ENCODE results near the gene UGT1A1. TPM values are rescaled to one million over a fixed set of nuclear protein-coding genes. Genes with fewer than 3 reads are reported as not detected.

Gene UGT1A1
- total and polyA plus RNA-seq, 2 donors (not counting 1 experiment from before 2014, with no cell fraction given), result not detected

DNA sequence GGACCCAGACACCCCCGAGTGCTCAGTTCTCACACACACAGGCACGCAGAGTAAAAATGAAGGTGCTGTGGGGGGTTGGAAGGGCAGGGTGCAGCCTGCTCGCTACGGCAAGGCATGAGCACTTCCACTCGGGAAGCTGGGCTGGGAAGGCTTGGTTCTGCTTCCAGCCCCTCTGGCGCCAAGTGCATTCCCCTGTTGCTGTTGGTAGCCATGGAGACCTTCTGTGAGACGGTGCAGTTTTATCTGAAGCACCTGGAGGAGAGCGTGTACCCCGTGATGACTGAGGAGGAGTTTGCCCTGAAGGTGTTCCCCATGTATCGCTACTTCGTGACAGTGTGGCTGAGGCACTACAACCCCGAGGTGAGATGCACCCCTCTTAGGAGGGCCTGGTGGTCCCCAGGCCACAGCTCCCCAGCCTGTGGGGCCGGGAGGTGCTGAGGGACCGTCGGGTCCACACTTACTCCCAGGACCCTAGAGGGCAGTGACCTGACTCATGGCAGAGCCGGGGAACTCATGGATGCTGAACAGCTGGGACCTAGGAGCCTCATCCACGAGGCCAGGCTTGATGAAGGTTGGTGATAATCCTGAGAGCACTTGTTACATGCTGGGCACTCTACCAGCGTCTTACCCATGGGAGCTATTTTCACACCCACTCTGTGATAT, 33.5 kb downstream of the UGT1A1 start:
- Mint-ChIP-seq H3K9me3 (ENCODE audit: insufficient read depth) (peaks cover 2% of the 10 kb centered on the region), H3K27ac (no peak overlapping the region), H3K27me3 (peaks cover 6% of the 10 kb centered on the region), H3K4me3 (no peak overlapping the region), H3K4me1 (no peaks in the 10 kb centered on the region)
- Histone ChIP-seq H3K36me3 (replicated peaks in 1 of 2; ENCODE audit: control extremely low read depth in 1 of 2, control insufficient read depth in 1 of 2, extremely low read depth in 1 of 2, insufficient read depth in 2 of 2, low read length in 1 of 2) (no peaks in the 10 kb centered on the region), H3K4me2 (replicated peaks; ENCODE audit: low read depth, low read length, poor library complexity, severe bottlenecking) (no peak overlapping the region), H3K79me2 (ENCODE audit: control insufficient read depth, insufficient read depth, low read length) (no peaks in the 10 kb centered on the region), H3K27me3 (replicated peaks in 1 of 4; ENCODE audit: control extremely low read depth in 1 of 4, control insufficient read depth in 3 of 4, insufficient read depth in 4 of 4, low read length in 3 of 4) (no peaks in the 10 kb centered on the region), H3K27ac (ENCODE audit: low read length in 2 of 2) (no peak overlapping the region), H3K9ac (ENCODE audit: low read length) (no peak overlapping the region), H2AFZ (ENCODE audit: insufficient read depth, low read depth, low read length, poor library complexity, severe bottlenecking) (no peak overlapping the region), H3K4me3 (ENCODE audit: control extremely low read depth in 1 of 5, extremely low read depth in 1 of 5, insufficient read depth in 1 of 5, low read depth in 2 of 5, low read length in 4 of 5) (no peak overlapping the region), H3K9me3 (ENCODE audit: control extremely low read depth in 1 of 3, control insufficient read depth in 2 of 3, insufficient read depth in 1 of 3, low read length in 2 of 3) (peaks cover 0 to 8% (median 0%) of the 10 kb centered on the region in 3 donors), H4K20me1 (ENCODE audit: control insufficient read depth, insufficient read depth, low read length, poor library complexity, severe bottlenecking) (no peaks in the 10 kb centered on the region), H3K4me1 (ENCODE audit: control insufficient read depth in 2 of 2, insufficient read depth in 2 of 2, low read length in 2 of 2) (no peaks in the 10 kb centered on the region)
- DNase-seq (no peak), ATAC-seq (ENCODE audit: low read depth) (no peak)
- ChIA-PET CTCF (no interaction called here), POLR2A (no interaction called here)
- TF ChIP-seq EZH2 (IDR thresholded peaks at IDR 0.05; ENCODE audit: borderline replicate concordance, insufficient read depth, low read depth, low read length, poor library complexity, severe bottlenecking), result no peak
- TF ChIP-seq, protein P1, sequence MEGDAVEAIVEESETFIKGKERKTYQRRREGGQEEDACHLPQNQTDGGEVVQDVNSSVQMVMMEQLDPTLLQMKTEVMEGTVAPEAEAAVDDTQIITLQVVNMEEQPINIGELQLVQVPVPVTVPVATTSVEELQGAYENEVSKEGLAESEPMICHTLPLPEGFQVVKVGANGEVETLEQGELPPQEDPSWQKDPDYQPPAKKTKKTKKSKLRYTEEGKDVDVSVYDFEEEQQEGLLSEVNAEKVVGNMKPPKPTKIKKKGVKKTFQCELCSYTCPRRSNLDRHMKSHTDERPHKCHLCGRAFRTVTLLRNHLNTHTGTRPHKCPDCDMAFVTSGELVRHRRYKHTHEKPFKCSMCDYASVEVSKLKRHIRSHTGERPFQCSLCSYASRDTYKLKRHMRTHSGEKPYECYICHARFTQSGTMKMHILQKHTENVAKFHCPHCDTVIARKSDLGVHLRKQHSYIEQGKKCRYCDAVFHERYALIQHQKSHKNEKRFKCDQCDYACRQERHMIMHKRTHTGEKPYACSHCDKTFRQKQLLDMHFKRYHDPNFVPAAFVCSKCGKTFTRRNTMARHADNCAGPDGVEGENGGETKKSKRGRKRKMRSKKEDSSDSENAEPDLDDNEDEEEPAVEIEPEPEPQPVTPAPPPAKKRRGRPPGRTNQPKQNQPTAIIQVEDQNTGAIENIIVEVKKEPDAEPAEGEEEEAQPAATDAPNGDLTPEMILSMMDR (IDR thresholded peaks at IDR 0.05), result no peak
- intact Hi-C loops (cut with micrococcal nuclease), result no loop called here
- WGBS (ENCODE audit: insufficient coverage), result 88% methylated on average over 15 of the region's 18 CpGs

DNA sequence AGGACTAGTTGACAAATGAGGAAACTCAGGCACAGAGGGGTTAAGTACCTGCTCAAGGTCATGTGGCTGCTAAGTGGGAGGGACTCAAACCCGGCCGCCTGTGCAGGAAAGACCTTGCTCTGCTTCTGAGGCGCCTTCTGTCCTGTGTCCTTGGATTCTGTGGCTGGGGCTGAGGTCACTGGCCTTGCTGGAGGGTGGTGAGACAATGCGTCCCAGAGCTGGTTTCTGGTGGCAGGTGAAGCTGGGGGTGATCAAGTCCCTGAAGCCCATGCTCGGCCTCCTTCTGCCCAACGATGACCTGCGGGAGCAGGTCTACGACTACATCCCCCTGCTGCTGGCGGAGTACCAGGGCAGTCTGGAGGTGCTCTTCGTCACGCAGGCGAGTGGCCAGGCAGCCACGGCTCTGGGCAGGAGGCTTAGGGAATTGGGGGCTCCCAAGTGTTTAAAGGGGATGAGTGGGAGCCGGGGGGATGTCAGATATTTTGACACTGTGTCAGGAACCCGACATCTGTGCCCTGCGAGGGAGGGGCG, 34.1 kb downstream of the UGT1A1 start:
- WGBS (ENCODE audit: insufficient coverage), result 89% methylated on average over 17 of the region's 17 CpGs
- Histone ChIP-seq H3K9me3 (ENCODE audit: control extremely low read depth in 1 of 3, control insufficient read depth in 2 of 3, insufficient read depth in 1 of 3, low read length in 2 of 3) (peaks cover 0 to 8% (median 0%) of the 10 kb centered on the region in 3 donors), H4K20me1 (ENCODE audit: control insufficient read depth, insufficient read depth, low read length, poor library complexity, severe bottlenecking) (no peaks in the 10 kb centered on the region), H3K36me3 (replicated peaks in 1 of 2; ENCODE audit: control extremely low read depth in 1 of 2, control insufficient read depth in 1 of 2, extremely low read depth in 1 of 2, insufficient read depth in 2 of 2, low read length in 1 of 2) (no peaks in the 10 kb centered on the region), H2AFZ (ENCODE audit: insufficient read depth, low read depth, low read length, poor library complexity, severe bottlenecking) (no peak overlapping the region), H3K27me3 (replicated peaks in 1 of 4; ENCODE audit: control extremely low read depth in 1 of 4, control insufficient read depth in 3 of 4, insufficient read depth in 4 of 4, low read length in 3 of 4) (no peaks in the 10 kb centered on the region), H3K27ac (ENCODE audit: low read length in 2 of 2) (no peak overlapping the region), H3K9ac (ENCODE audit: low read length) (no peak overlapping the region), H3K4me1 (ENCODE audit: control insufficient read depth in 2 of 2, insufficient read depth in 2 of 2, low read length in 2 of 2) (no peaks in the 10 kb centered on the region), H3K4me2 (replicated peaks; ENCODE audit: low read depth, low read length, poor library complexity, severe bottlenecking) (no peak overlapping the region), H3K4me3 (ENCODE audit: control extremely low read depth in 1 of 5, extremely low read depth in 1 of 5, insufficient read depth in 1 of 5, low read depth in 2 of 5, low read length in 4 of 5) (no peak overlapping the region), H3K79me2 (ENCODE audit: control insufficient read depth, insufficient read depth, low read length) (no peaks in the 10 kb centered on the region)
- no peak overlapping the region for H3K27ac Mint-ChIP-seq
- POLR2A ChIA-PET, result no interaction called here
- intact Hi-C loops (cut with micrococcal nuclease), result no loop called here
- H3K9me3 Mint-ChIP-seq (ENCODE audit: insufficient read depth), result peaks cover 2% of the 10 kb centered on the region
- no peak for DNase-seq
- H3K27me3 Mint-ChIP-seq, result peaks cover 4% of the 10 kb centered on the region
- CTCF ChIA-PET, result no interaction called here
- TF ChIP-seq EZH2 (IDR thresholded peaks at IDR 0.05; ENCODE audit: borderline replicate concordance, insufficient read depth, low read depth, low read length, poor library complexity, severe bottlenecking), result no peak
- TF ChIP-seq, protein P1 (IDR thresholded peaks at IDR 0.05), result no peak
- H3K4me3 Mint-ChIP-seq, result no peak overlapping the region
- ATAC-seq (ENCODE audit: low read depth), result no peak
- H3K4me1 Mint-ChIP-seq, result no peaks in the 10 kb centered on the region
